Ascending aorta (tissue), 2 donors: ENCODE measurements around the gene GRK2. TPM values are rescaled to one million over a fixed set of nuclear protein-coding genes. Genes with fewer than 3 reads are reported as not detected.

Experiments
- DNase-seq, 2 donors: peaks; one replicate each; pipeline ENCODE4 v3.0.0-alpha.2; 2019; ENCODE audit warnings: low spot score in 2 of 2
- H3K27ac ChIP-seq, 2 donors: fragments of 200-600 bp; sonication (generic); one replicate each; pipeline ENCODE4 v1.5.1; 2016 to 2017; ENCODE audit warnings: mild to moderate bottlenecking in 1 of 2
- H3K27me3 ChIP-seq: fragments of 200-600 bp; sonication (generic); one replicate; pipeline ENCODE4 v1.5.1; 2017
- H3K36me3 ChIP-seq, 2 donors: fragments of 200-600 bp; sonication (generic); one replicate each; pipeline ENCODE4 v1.5.1; 2016
- H3K4me1 ChIP-seq, 2 donors: fragments of 200-600 bp; sonication (generic); one replicate each; pipeline ENCODE4 v1.5.1; 2016 to 2017; ENCODE audit warnings: mild to moderate bottlenecking in 1 of 2
- H3K4me3 ChIP-seq, 2 donors: fragments of 200-600 bp; sonication (generic); one replicate each; pipeline ENCODE4 v1.5.1; 2016 to 2017; ENCODE audit warnings: mild to moderate bottlenecking in 1 of 2
- H3K9me3 ChIP-seq, 2 donors: fragments of 200-600 bp; sonication (generic); one replicate each; pipeline ENCODE4 v1.5.1; 2016
- CTCF ChIP-seq, 3 experiments: fragments of 200-600 bp in 2 of 3; fragments of 450-650 bp in 1 of 3; sonication (generic) in 2 of 3; IDR thresholded peaks; one replicate each; pipeline ENCODE4 v1.5.1; 2016 to 2019; ENCODE audit warnings: antibody characterized with exemption in 3 of 3, mild to moderate bottlenecking in 1 of 3, moderate library complexity in 1 of 3
- intact Hi-C: fragments of 100-400 bp; cut with DNase I; formaldehyde crosslinking; loops from one replicate; pipeline ENCODE4 v1.15.1; 2023
- total RNA-seq: library from RNA; depleted of rRNA; stranded (reverse); fragments of >200 nt; gene quantifications from one replicate; pipeline ENCODE4 v1.1.0, GENCODE V29; 2016

Gene GRK2
- total RNA-seq, 1 donor from 2014 or later: 65.3 TPM

- Histone ChIP-seq H3K27ac (peak overlapping the region; percentile 25 to 72), H3K4me1 (peaks cover 9 to 18% of the 10 kb centered on the region in 2 donors), H3K36me3 (peaks cover 31 to 33% of the 10 kb centered on the region in 2 donors), H3K4me3 (peak overlapping the region in 1 of 2 donors; percentile 97), H3K9me3 (no peaks in the 10 kb centered on the region), H3K27me3 (no peaks in the 10 kb centered on the region)
- intact Hi-C loops: loop anchor here (2.0 kb wide), 1 partner anchor 13 kb away; the partner anchor contains the start of gene ANKRD13D
- TF ChIP-seq CTCF (IDR thresholded peaks at IDR 0.05): no peak
- peak in 1 of 2 donors; percentile 62 for DNase-seq
These were observed 35.8 kb downstream of the GRK2 start for GRCh38 chr11:67301951-67302516.

- Histone ChIP-seq H3K27me3 (no peaks in the 10 kb centered on the region), H3K27ac (peak overlapping the region; percentile 68 to 72), H3K36me3 (peaks cover 36 to 37% of the 10 kb centered on the region in 2 donors), H3K4me3 (peak overlapping the region; percentile 76 to 97), H3K9me3 (no peaks in the 10 kb centered on the region), H3K4me1 (peaks cover 9 to 18% of the 10 kb centered on the region in 2 donors)
- TF ChIP-seq CTCF (IDR thresholded peaks at IDR 0.05): no peak
- peak in 1 of 2 donors; percentile 66 for DNase-seq
- intact Hi-C loops: loop anchor here (1.0 to 2.0 kb wide), 2 partner anchors 14 to 39 kb away; partner anchors contain the start of gene ANKRD13D
These were observed 36.4 kb downstream of the GRK2 start for GRCh38 chr11:67302571-67303131.

GRCh38 chr11:67303132-67303834, 37.0 kb downstream of the GRK2 start, which contains the start of gene SSH3:
TSS of gene SSH3 (plus strand) at chr11:67303530. CDS start at chr11:67303626, 96 bp downstream.
- DNase-seq: peak in 1 of 2 donors; percentile 88
- Histone ChIP-seq H3K36me3 (peaks cover 42% of the 10 kb centered on the region in 2 donors), H3K4me1 (peaks cover 9 to 18% of the 10 kb centered on the region in 2 donors), H3K4me3 (peak within 1 kb of the TSS; percentile 76 to 97), H3K27me3 (no peaks in the 10 kb centered on the region), H3K9me3 (no peaks in the 10 kb centered on the region), H3K27ac (peak within 1 kb of the TSS; percentile 68 to 72)
- intact Hi-C loops: loop anchor here (1.0 to 2.0 kb wide), 2 partner anchors 14 to 40 kb away; partner anchors contain the start of gene ANKRD13D
- no peak for TF ChIP-seq CTCF (IDR thresholded peaks at IDR 0.05)

- intact Hi-C loops: loop anchor here (1.0 to 2.0 kb wide), 2 partner anchors 15 to 41 kb away; partner anchors contain the start of gene ANKRD13D
- DNase-seq: peak in 1 of 2 donors; percentile 64
- Histone ChIP-seq H3K4me3 (peak overlapping the region; percentile 76 to 97), H3K4me1 (peaks cover 9 to 18% of the 10 kb centered on the region in 2 donors), H3K27me3 (no peaks in the 10 kb centered on the region), H3K36me3 (peaks cover 40 to 48% of the 10 kb centered on the region in 2 donors), H3K27ac (peak overlapping the region; percentile 68 to 72), H3K9me3 (no peaks in the 10 kb centered on the region)
- no peak for TF ChIP-seq CTCF (IDR thresholded peaks at IDR 0.05)
These were observed 37.6 kb downstream of the GRK2 start for GRCh38 chr11:67303835-67304411.

GRCh38 chr11:67304511-67305113, 38.3 kb downstream of the GRK2 start:
- Histone ChIP-seq H3K27ac (peak overlapping the region; percentile 68 to 72), H3K4me3 (peak overlapping the region; percentile 76 to 97), H3K36me3 (peaks cover 40 to 51% of the 10 kb centered on the region in 2 donors), H3K27me3 (no peaks in the 10 kb centered on the region), H3K9me3 (no peaks in the 10 kb centered on the region), H3K4me1 (peaks cover 9 to 18% of the 10 kb centered on the region in 2 donors)
- no peak for TF ChIP-seq CTCF (IDR thresholded peaks at IDR 0.05)
- DNase-seq: peak in 1 of 2 donors; percentile 59
- intact Hi-C loops: no loop called here
